DND-41 (cell line): ENCODE results near the gene SPATA6.

Experiments
- EZH2 ChIP-seq: IDR thresholded peaks from 3 replicates; pipeline ENCODE4 v1.6.1; 2012; ENCODE audit warnings: borderline replicate concordance, low read depth, mild to moderate bottlenecking, moderate library complexity, low read length, inconsistent platforms; ENCODE audit not compliant: severe bottlenecking
- TF ChIP-seq, protein P1 (sequence below): IDR thresholded peaks from 2 replicates; pipeline ENCODE4 v1.5.1; 2012; ENCODE audit warnings: borderline replicate concordance, low read length, moderate library complexity, mild to moderate bottlenecking; ENCODE audit not compliant: poor library complexity, severe bottlenecking; ENCODE audit errors: extremely low read depth

DNA sequence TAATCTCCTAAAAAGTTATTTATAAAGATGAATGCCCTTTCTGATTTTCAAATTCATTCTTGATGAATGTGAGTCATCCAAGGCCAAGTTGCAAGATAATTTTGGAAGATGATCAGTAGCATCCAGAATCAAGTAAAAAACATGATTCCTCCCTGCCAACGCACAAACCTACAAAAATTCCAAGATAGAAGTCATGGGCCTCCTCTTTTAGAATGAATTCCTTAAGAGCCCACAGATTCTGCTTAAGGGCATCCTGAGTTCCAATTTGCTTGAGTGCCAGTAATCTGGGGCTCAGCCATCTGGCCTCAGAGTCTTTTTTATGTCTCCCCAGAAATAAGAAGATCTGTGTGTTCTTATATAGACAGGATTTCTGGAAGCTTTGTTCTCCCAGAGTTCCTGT, 23.2 kb upstream of the SPATA6 start:
- TF ChIP-seq, protein P1, sequence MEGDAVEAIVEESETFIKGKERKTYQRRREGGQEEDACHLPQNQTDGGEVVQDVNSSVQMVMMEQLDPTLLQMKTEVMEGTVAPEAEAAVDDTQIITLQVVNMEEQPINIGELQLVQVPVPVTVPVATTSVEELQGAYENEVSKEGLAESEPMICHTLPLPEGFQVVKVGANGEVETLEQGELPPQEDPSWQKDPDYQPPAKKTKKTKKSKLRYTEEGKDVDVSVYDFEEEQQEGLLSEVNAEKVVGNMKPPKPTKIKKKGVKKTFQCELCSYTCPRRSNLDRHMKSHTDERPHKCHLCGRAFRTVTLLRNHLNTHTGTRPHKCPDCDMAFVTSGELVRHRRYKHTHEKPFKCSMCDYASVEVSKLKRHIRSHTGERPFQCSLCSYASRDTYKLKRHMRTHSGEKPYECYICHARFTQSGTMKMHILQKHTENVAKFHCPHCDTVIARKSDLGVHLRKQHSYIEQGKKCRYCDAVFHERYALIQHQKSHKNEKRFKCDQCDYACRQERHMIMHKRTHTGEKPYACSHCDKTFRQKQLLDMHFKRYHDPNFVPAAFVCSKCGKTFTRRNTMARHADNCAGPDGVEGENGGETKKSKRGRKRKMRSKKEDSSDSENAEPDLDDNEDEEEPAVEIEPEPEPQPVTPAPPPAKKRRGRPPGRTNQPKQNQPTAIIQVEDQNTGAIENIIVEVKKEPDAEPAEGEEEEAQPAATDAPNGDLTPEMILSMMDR: no peak
- TF ChIP-seq EZH2: no peak
